Trophoblast cell (in vitro differentiated cells and primary cell): ENCODE measurements around the gene EMX1.

Experiments used
- DNase-seq, 2 donors: peaks; one replicate each; pipeline ENCODE4 v3.0.0-alpha.2; 2016
- H2AFZ ChIP-seq: 2 replicates; pipeline ENCODE4 v1.6.1; 2013; ENCODE audit warnings: low read length, moderate library complexity, mild to moderate bottlenecking; ENCODE audit not compliant: insufficient read depth, poor library complexity
- H2AK5ac ChIP-seq: 2 replicates; pipeline ENCODE4 v1.6.1; 2013; ENCODE audit warnings: mild to moderate bottlenecking, low read length
- H2BK120ac ChIP-seq: 2 replicates; pipeline ENCODE4 v1.6.1; 2013; ENCODE audit warnings: low read length, mild to moderate bottlenecking, moderate library complexity; ENCODE audit not compliant: insufficient read depth, poor library complexity
- H2BK12ac ChIP-seq: 2 replicates; pipeline ENCODE4 v1.6.1; 2013; ENCODE audit warnings: mild to moderate bottlenecking, low read length, moderate library complexity
- H2BK5ac ChIP-seq: 2 replicates; pipeline ENCODE4 v1.6.1; 2013; ENCODE audit warnings: low read length, low read depth, moderate library complexity, mild to moderate bottlenecking; ENCODE audit not compliant: poor library complexity
- H3K14ac ChIP-seq: 2 replicates; pipeline ENCODE4 v1.6.1; 2013; ENCODE audit warnings: mild to moderate bottlenecking, low read length
- H3K18ac ChIP-seq: 2 replicates; pipeline ENCODE4 v1.6.1; 2013; ENCODE audit warnings: mild to moderate bottlenecking, low read length
- H3K23ac ChIP-seq: 2 replicates; pipeline ENCODE4 v1.6.1; 2013; ENCODE audit warnings: low read length
- H3K27ac ChIP-seq: 2 replicates; pipeline ENCODE4 v1.5.1; 2013; ENCODE audit warnings: low read depth, mild to moderate bottlenecking, inconsistent platforms, low read length, moderate library complexity
- H3K27me3 ChIP-seq: 2 replicates; pipeline ENCODE4 v1.6.1; 2013; ENCODE audit warnings: inconsistent platforms, mild to moderate bottlenecking, low read length, moderate library complexity; ENCODE audit not compliant: insufficient read depth
- H3K36me3 ChIP-seq, 2 experiments: 1 replicate in 1 of 2; 2 replicates in 1 of 2; pipeline ENCODE4 v1.6.1; 2013; ENCODE audit warnings: low read length in 2 of 2, mild to moderate bottlenecking in 2 of 2, moderate library complexity in 1 of 2; ENCODE audit not compliant: insufficient read depth in 2 of 2, control insufficient read depth in 1 of 2
- H3K4ac ChIP-seq: 2 replicates; pipeline ENCODE4 v1.6.1; 2013; ENCODE audit warnings: low read depth, mild to moderate bottlenecking, low read length, moderate library complexity
- H3K4me1 ChIP-seq, 2 experiments: 1 replicate in 1 of 2; 2 replicates in 1 of 2; pipeline ENCODE4 v1.6.1; 2013; ENCODE audit warnings: low read length in 2 of 2, mild to moderate bottlenecking in 2 of 2, moderate library complexity in 1 of 2; ENCODE audit not compliant: insufficient read depth in 2 of 2, control insufficient read depth in 1 of 2
- H3K4me2 ChIP-seq: 2 replicates; pipeline ENCODE4 v1.6.1; 2013; ENCODE audit warnings: inconsistent platforms, mild to moderate bottlenecking, low read length, moderate library complexity
- H3K4me3 ChIP-seq: 2 replicates; pipeline ENCODE4 v1.5.1; 2013; ENCODE audit warnings: mild to moderate bottlenecking, low read depth, low read length, inconsistent platforms
- H3K79me1 ChIP-seq: one replicate; pipeline ENCODE4 v1.6.1; 2013; ENCODE audit warnings: low read length
- H3K79me2 ChIP-seq: 2 replicates; pipeline ENCODE4 v1.6.1; 2013; ENCODE audit warnings: low read length, mild to moderate bottlenecking; ENCODE audit not compliant: control insufficient read depth, insufficient read depth, poor library complexity
- H3K9ac ChIP-seq: 2 replicates; pipeline ENCODE4 v1.6.1; 2013; ENCODE audit warnings: mild to moderate bottlenecking, low read length
- H3K9me3 ChIP-seq: 2 replicates; pipeline ENCODE4 v1.6.1; 2013; ENCODE audit warnings: low read depth, mild to moderate bottlenecking, control low read depth, inconsistent platforms, low read length; ENCODE audit not compliant: insufficient read depth
- H4K12ac ChIP-seq: 2 replicates; pipeline ENCODE4 v1.6.1; 2013; ENCODE audit warnings: low read depth, mild to moderate bottlenecking, low read length, moderate library complexity
- H4K8ac ChIP-seq: 2 replicates; pipeline ENCODE4 v1.6.1; 2013; ENCODE audit warnings: low read depth, mild to moderate bottlenecking, low read length, moderate library complexity
- H4K91ac ChIP-seq: one replicate; pipeline ENCODE4 v1.6.1; 2013; ENCODE audit warnings: low read depth, mild to moderate bottlenecking, low read length, moderate library complexity
- WGBS: extraction: QIAGEN DNeasy Blood & Tissue Kit; methylation state at CpG from one replicate; pipeline ENCODE4 v1.1.7; 2013; ENCODE audit warnings: missing lambda C conversion rate; ENCODE audit not compliant: insufficient read length, insufficient coverage; ENCODE audit errors: extremely low coverage; 5-methylcytosine and 5-hydroxymethylcytosine counted together

The EMX1 gene

GRCh38 chr2:72925328-72925943 lies 8.1 kb downstream of the EMX1 start:
- Histone ChIP-seq H2BK12ac (no peak overlapping the region), H2AFZ (no peak overlapping the region), H3K79me2 (no peaks in the 10 kb centered on the region), H3K36me3 (no peaks in the 10 kb centered on the region), H4K91ac (no peak overlapping the region), H3K9ac (no peak overlapping the region), H3K23ac (no peak overlapping the region), H2BK120ac (no peak overlapping the region), H3K27me3 (peaks cover 81% of the 10 kb centered on the region), H3K79me1 (no peaks in the 10 kb centered on the region), H3K4me1 (peaks cover 10 to 12% of the 10 kb centered on the region in 2 experiments), H2AK5ac (no peak overlapping the region), H3K9me3 (peaks cover 3% of the 10 kb centered on the region), H2BK5ac (no peak overlapping the region), H3K4me2 (no peak overlapping the region), H3K4ac (no peak overlapping the region), H4K8ac (no peak overlapping the region), H3K27ac (no peak overlapping the region), H3K4me3 (no peak overlapping the region), H3K18ac (no peak overlapping the region), H3K14ac (no peak overlapping the region), H4K12ac (no peak overlapping the region)
- WGBS, result no CpG with 5 or more reads among the region's 26 CpGs
- no peak for DNase-seq

GRCh38 chr2:72926368-72926767 lies 9.0 kb downstream of the EMX1 start:
- H3K14ac ChIP-seq, result no peak overlapping the region
- H4K12ac ChIP-seq, result no peak overlapping the region
- H2AFZ ChIP-seq, result no peak overlapping the region
- H2BK12ac ChIP-seq, result no peak overlapping the region
- H3K9ac ChIP-seq, result no peak overlapping the region
- no peak for DNase-seq
- no peak overlapping the region for H2BK120ac ChIP-seq
- H3K4me1 ChIP-seq, result peaks cover 4 to 10% of the 10 kb centered on the region in 2 experiments
- no peak overlapping the region for H4K8ac ChIP-seq
- H3K4me2 ChIP-seq, result no peak overlapping the region
- H3K27ac ChIP-seq, result no peak overlapping the region
- H3K4ac ChIP-seq, result no peak overlapping the region
- no peaks in the 10 kb centered on the region for H3K36me3 ChIP-seq
- H3K9me3 ChIP-seq, result peaks cover 3% of the 10 kb centered on the region
- H3K4me3 ChIP-seq, result no peak overlapping the region
- no peaks in the 10 kb centered on the region for H3K79me1 ChIP-seq
- H4K91ac ChIP-seq, result no peak overlapping the region
- no peak overlapping the region for H3K23ac ChIP-seq
- H3K79me2 ChIP-seq, result no peaks in the 10 kb centered on the region
- WGBS, result no CpG with 5 or more reads among the region's 4 CpGs
- no peak overlapping the region for H2BK5ac ChIP-seq
- H2AK5ac ChIP-seq, result no peak overlapping the region
- peaks cover 71% of the 10 kb centered on the region for H3K27me3 ChIP-seq
- H3K18ac ChIP-seq, result no peak overlapping the region

- Histone ChIP-seq H3K4ac (no peak overlapping the region), H3K9me3 (peaks cover under 1% of the 10 kb centered on the region), H2AK5ac (no peak overlapping the region), H3K27me3 (peaks cover 66% of the 10 kb centered on the region), H2BK120ac (no peak overlapping the region), H3K23ac (no peak overlapping the region), H3K79me2 (no peaks in the 10 kb centered on the region), H3K27ac (no peak overlapping the region), H3K4me3 (no peak overlapping the region), H3K9ac (no peak overlapping the region), H3K14ac (no peak overlapping the region), H2BK12ac (no peak overlapping the region), H3K4me2 (no peak overlapping the region), H4K91ac (no peak overlapping the region), H4K8ac (no peak overlapping the region), H3K36me3 (no peaks in the 10 kb centered on the region), H2BK5ac (no peak overlapping the region), H3K18ac (no peak overlapping the region), H4K12ac (no peak overlapping the region), H3K79me1 (no peaks in the 10 kb centered on the region), H3K4me1 (peaks cover 4 to 10% of the 10 kb centered on the region in 2 experiments), H2AFZ (no peak overlapping the region)
- WGBS, result no CpG with 5 or more reads among the region's 6 CpGs
- no peak for DNase-seq
These were observed 9.6 kb downstream of the EMX1 start for GRCh38 chr2:72926811-72927465.

GRCh38 chr2:72927619-72928550 lies 10.6 kb downstream of the EMX1 start:
- Histone ChIP-seq H3K18ac (no peak overlapping the region), H3K23ac (no peak overlapping the region), H3K79me1 (no peaks in the 10 kb centered on the region), H2BK12ac (no peak overlapping the region), H2AFZ (no peak overlapping the region), H4K8ac (no peak overlapping the region), H3K14ac (no peak overlapping the region), H2BK5ac (no peak overlapping the region), H4K12ac (no peak overlapping the region), H2BK120ac (no peak overlapping the region), H2AK5ac (no peak overlapping the region), H3K36me3 (no peaks in the 10 kb centered on the region), H3K9me3 (no peaks in the 10 kb centered on the region), H3K4me3 (no peak overlapping the region), H3K79me2 (no peaks in the 10 kb centered on the region), H3K27ac (no peak overlapping the region), H3K9ac (no peak overlapping the region), H3K4me2 (no peak overlapping the region), H4K91ac (no peak overlapping the region), H3K4me1 (peaks cover 4 to 10% of the 10 kb centered on the region in 2 experiments), H3K27me3 (peaks cover 56% of the 10 kb centered on the region), H3K4ac (no peak overlapping the region)
- WGBS, result no CpG with 5 or more reads among the region's 8 CpGs
- DNase-seq, result no peak
